Upper lobe of left lung (tissue), 4 donors: ENCODE measurements around the gene FAM3D.

Experiments
- CTCF ChIP-seq, 6 experiments: fragments of 450-650 bp in 4 of 6; fragments of 200-600 bp in 2 of 6; sonication (generic) in 2 of 6; IDR thresholded peaks; one replicate each; pipeline ENCODE4 v1.5.1; 2016 to 2019; ENCODE audit warnings: antibody characterized with exemption in 6 of 6
- EP300 ChIP-seq, 4 donors: sonication (generic); formaldehyde crosslinking; IDR thresholded peaks; one replicate each; pipeline ENCODE4 v1.5.1; 2017; ENCODE audit warnings: antibody characterized with exemption in 4 of 4, control low read depth in 2 of 4
- POLR2A ChIP-seq, 4 donors: fragments of 450-650 bp; IDR thresholded peaks; one replicate each; pipeline ENCODE4 v1.5.1; 2016 to 2017; ENCODE audit warnings: antibody characterized with exemption in 4 of 4, mild to moderate bottlenecking in 2 of 4
- POLR2AphosphoS5 ChIP-seq, 2 donors: sonication (generic); formaldehyde crosslinking; IDR thresholded peaks; one replicate each; pipeline ENCODE4 v1.5.1; 2017; ENCODE audit warnings: antibody characterized with exemption in 2 of 2

- no peak for TF ChIP-seq POLR2A (IDR thresholded peaks at IDR 0.05)
- no peak for TF ChIP-seq CTCF (IDR thresholded peaks at IDR 0.05)
- TF ChIP-seq POLR2AphosphoS5 (IDR thresholded peaks at IDR 0.05), result no peak
- TF ChIP-seq EP300 (IDR thresholded peaks at IDR 0.05), result no peak
Measured at GRCh38 chr3:58713715-58714401, 47.3 kb upstream of the FAM3D start.
